ENCODE measurements around the gene UBR4.

The UBR4 gene

GRCh38 chr1:19057784-19058475 is 152.1 kb downstream of the UBR4 start:
- no peak for DNase-seq (ENCODE audit: low read depth in 2 of 2)

GRCh38 chr1:19057182-19057779 is 152.8 kb downstream of the UBR4 start:
- DNase-seq (ENCODE audit: low read depth in 2 of 2): no peak

GRCh38 chr1:19055701-19056100 is 154.4 kb downstream of the UBR4 start:
- DNase-seq (ENCODE audit: low read depth in 2 of 2): no peak

GRCh38 chr1:19055001-19055400 is 155.1 kb downstream of the UBR4 start:
- DNase-seq (ENCODE audit: low read depth in 2 of 2): no peak

- no peak for DNase-seq (ENCODE audit: low read depth in 2 of 2)
Measured at GRCh38 chr1:19054216-19054615, 155.8 kb downstream of the UBR4 start.

GRCh38 chr1:19053486-19053885 is 156.6 kb downstream of the UBR4 start:
- DNase-seq (ENCODE audit: low read depth in 2 of 2): no peak

GRCh38 chr1:19049798-19050197 is 160.3 kb downstream of the UBR4 start:
- DNase-seq (ENCODE audit: low read depth in 2 of 2): no peak

GRCh38 chr1:19049128-19049768 is 160.8 kb downstream of the UBR4 start:
- no peak for DNase-seq (ENCODE audit: low read depth in 2 of 2)

- no peak for DNase-seq (ENCODE audit: low read depth in 2 of 2)
Measured at GRCh38 chr1:19046972-19047731, 162.9 kb downstream of the UBR4 start.

- no peak for DNase-seq (ENCODE audit: low read depth in 2 of 2)
Measured at GRCh38 chr1:19045898-19046880, 163.9 kb downstream of the UBR4 start.

- no peak for DNase-seq (ENCODE audit: low read depth in 2 of 2)
Measured at GRCh38 chr1:19044975-19045831, 164.9 kb downstream of the UBR4 start.

GRCh38 chr1:19044471-19044870 is 165.6 kb downstream of the UBR4 start:
- no peak for DNase-seq (ENCODE audit: low read depth in 2 of 2)

- DNase-seq (ENCODE audit: low read depth in 2 of 2): no peak
Measured at GRCh38 chr1:19043579-19044443, 166.3 kb downstream of the UBR4 start.

GRCh38 chr1:19042675-19043578 is 167.1 kb downstream of the UBR4 start:
- DNase-seq (ENCODE audit: low read depth in 2 of 2): no peak

- DNase-seq (ENCODE audit: low read depth in 2 of 2): no peak
Measured at GRCh38 chr1:19040010-19040680, 169.9 kb downstream of the UBR4 start.

GRCh38 chr1:19038732-19039131 is 171.3 kb downstream of the UBR4 start:
- DNase-seq (ENCODE audit: low read depth in 2 of 2): no peak

- no peak for DNase-seq (ENCODE audit: low read depth in 2 of 2)
Measured at GRCh38 chr1:19038096-19038495, 172.0 kb downstream of the UBR4 start.

GRCh38 chr1:19037659-19038058 is 172.4 kb downstream of the UBR4 start:
- no peak for DNase-seq (ENCODE audit: low read depth in 2 of 2)

All from stimulated activated CD4-positive, alpha-beta T cell treated with anti-CD3 and anti-CD28 coated beads, Interleukin-1b, Interleukin-23, amount 100 ng/mL, for 1 hour (primary cell).